GM12873 (cell line): ENCODE results near the gene ANKRD33B.

Experiments
- TF ChIP-seq, protein P1 (sequence below): IDR thresholded peaks from 2 replicates; pipeline ENCODE4 v1.5.1; 2012; ENCODE audit warnings: low read depth, mild to moderate bottlenecking, moderate library complexity, low read length, control low read depth; ENCODE audit not compliant: insufficient read depth; ENCODE audit errors: missing control alignments

ANKRD33B gene

DNA sequence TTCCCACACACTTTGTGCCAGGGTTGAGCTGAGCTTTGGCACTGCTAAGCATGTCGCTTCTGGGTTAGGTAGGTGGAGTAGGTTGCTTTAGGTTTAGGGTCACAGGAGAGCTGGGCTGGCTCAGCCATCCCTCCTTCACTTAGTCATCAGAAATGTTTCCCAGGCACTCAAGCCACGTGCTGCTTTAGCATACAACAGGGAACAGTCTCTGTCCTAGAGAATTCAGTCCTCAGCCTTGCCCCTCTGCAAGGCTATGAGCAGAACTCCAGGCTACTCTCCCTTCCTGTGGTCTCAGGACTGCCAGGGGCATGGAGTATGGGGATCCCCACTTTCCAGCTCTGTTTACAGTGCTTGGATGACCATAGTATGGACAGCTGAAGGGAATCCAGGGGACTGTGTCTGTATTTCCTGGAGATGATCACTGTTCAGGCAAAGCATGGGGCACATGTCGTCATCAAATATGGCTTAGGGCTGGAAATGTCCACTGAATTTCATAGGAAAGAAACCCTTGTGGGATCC, 7.5 kb upstream of the ANKRD33B start:
- TF ChIP-seq, protein P1, sequence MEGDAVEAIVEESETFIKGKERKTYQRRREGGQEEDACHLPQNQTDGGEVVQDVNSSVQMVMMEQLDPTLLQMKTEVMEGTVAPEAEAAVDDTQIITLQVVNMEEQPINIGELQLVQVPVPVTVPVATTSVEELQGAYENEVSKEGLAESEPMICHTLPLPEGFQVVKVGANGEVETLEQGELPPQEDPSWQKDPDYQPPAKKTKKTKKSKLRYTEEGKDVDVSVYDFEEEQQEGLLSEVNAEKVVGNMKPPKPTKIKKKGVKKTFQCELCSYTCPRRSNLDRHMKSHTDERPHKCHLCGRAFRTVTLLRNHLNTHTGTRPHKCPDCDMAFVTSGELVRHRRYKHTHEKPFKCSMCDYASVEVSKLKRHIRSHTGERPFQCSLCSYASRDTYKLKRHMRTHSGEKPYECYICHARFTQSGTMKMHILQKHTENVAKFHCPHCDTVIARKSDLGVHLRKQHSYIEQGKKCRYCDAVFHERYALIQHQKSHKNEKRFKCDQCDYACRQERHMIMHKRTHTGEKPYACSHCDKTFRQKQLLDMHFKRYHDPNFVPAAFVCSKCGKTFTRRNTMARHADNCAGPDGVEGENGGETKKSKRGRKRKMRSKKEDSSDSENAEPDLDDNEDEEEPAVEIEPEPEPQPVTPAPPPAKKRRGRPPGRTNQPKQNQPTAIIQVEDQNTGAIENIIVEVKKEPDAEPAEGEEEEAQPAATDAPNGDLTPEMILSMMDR: no peak

DNA sequence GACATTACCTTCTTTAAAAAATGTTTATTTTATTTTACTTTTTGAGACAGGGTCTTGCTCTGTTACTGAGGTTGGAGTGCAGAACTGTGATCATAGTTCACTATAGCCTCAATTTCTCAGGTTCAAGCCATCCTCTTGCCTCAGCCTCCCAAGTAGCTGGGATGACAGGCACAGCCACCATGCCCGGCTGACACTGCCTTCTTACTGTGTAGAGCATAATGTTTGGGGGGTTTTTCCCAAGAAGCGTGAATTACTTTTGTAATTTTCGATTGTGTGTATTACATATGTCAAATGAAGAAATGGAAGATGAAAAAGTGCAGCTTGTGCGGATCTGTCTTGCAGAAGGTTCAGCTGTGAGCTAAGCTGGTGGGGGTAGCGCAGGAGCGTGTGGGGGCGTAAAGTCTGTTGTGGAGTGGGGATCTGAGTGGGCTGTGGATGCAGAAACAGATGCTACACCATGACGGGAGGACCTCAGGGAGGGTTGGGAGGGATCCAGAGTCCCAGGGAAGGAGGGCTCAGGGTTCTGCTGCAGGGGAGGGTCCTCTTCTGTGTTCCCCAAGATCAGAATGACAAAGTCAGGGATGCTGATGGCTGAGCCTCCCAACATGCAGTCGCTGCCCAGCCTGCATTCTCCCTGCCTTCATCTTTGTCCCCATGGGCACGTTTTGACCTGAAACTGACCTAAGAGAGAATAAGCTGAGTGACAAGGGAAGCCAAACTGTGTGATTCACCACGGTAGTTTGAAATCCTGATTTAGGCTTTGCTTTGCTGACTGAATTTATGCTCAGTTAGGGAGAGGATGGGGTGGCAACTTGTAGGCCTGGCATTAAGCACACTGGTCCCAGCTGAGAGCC, 6.8 kb upstream of the ANKRD33B start:
- TF ChIP-seq, protein P1: no peak

DNA sequence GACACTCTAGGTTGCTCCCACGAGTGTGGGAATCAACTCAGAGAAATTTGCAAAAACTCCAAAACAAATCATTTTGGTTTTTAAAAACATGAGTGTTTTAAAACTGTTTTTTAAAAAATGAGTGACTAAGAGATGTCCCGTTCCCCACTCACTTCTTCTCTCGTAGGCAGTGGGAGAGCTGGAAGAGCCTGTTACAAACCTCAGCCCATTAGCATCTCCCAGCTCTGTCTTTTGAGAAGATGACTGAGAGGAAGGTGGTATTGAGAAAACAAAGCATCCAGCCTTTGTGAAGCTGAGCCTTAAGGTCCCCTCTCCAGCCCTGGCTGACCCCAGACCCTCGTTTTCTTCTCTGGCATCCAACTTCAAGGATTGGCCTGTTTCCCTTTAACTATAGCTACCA, 4.7 kb upstream of the ANKRD33B start:
- TF ChIP-seq, protein P1: no peak

DNA sequence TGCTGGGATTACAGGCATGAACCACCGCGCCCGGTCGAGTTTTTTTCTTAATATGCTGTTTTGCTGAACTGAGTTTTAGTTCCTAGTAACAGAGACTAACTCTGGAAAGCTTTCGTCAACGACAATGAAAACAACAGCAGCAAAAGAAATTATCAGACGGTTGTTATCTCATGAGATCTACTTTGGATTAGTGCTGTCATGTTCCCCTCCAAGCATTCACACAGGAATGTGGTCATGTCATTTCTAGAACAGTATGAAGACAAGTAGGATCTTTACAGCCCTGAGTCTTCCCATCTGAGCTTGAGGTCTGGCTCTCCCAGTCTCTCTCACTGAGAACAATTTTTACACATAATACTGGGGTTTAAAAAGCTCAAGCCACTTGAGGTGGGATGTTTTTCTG, 4.0 kb upstream of the ANKRD33B start:
- TF ChIP-seq, protein P1: no peak

DNA sequence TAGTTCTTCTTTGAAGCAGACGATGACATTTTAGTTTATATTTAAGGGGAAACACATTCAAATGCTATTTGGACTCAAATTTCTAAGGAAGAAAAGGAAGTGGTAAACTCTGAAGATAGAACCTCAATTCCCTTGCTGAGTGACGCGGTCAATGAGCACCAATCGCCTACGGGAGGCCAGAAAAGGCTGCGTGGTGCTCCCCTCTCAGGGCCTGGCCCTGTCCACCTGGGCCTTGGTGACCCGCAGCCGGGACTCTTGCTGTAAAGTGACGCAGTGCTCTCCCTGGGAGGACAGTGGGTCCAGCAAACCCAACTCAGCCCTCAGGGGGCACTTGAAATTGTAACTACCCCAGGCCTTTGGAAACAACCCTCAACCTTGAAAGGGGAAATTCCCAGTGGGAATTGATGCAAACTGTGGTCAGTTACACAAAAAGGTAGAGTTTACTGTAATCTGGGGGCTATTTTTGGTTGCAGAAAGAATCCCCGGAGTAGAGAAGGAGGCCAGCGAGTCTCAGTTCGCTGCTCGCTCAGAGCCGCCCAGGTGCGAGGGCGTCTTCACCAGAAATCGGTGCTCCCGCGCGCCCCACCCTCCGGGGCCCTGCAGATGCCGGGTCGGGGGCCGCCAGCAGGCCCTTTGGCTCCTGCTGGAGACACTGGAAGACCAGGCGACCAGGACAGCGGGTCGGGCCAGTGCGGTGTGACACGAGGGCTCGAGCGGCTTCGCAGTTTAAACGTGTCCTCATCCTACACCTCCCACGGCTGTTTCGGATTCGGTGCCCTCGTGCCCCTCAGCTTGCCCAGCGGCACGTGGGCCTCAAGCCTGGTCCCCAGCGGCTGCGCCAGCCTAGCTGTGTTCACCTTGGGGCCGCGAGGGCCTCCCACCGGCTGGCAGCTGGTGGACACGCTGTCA, 1.4 kb upstream of the ANKRD33B start:
- TF ChIP-seq, protein P1: no peak

DNA sequence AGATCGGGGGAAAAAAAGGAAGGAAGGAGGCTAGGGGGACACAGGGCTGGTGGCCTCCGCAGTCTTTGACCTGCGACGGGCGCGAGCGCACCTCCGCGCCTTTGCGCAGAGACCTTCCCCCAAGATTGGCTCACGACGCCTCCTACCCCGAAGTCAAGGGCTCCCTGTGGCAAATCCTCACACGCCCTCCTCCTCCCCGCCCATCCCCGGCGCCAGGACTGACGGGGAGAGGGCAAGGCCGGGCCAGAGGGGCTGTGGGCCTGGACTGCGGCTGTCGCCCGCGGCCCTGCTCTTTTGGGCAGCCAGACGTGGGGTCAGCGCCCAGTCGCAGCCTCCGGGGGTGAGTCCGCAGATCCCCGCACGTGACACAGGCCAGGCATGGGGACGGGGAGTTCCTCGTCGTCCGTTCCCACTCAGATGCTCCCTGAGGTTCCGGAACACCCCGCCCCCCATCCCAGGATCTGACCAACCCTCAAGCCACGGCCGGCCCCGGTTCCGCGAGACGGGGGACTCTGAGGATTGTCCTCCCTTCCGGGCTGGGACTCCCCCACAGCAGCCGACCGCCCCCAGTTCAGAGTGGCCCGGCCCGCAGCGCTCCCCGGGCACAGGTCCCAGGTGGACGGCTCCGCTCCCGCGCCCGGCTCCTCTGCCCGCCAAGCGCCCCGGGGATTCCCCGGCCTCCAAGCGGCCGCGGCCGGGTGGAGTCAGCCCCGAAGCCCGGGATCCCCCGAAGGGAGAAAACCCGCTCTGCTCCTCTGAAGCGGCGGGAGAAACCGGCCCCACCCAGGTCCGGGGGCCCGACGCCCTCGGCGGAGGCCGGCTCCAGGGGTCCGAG, 543 bp upstream of the ANKRD33B start:
- TF ChIP-seq, protein P1: no peak
